Loucy (cell line): ENCODE results near the gene BCKDK.
A peak's percentile ranks its signal among the peaks of the same experiment; 100 is the strongest.
"Not testable (repeated sequence)": the region's sequence is repeated elsewhere in the genome, so short reads cannot be mapped to it uniquely, and the experiment has no call there.

ENCODE experiments used
- H2AFZ ChIP-seq: fragments of 200-600 bp; sonication (generic); 2 replicates; pipeline ENCODE4 v1.6.0; 2016; ENCODE audit warnings: antibody characterized with exemption, mild to moderate bottlenecking, low read length, moderate library complexity
- H3F3A ChIP-seq: fragments of 200-600 bp; 2 replicates; pipeline ENCODE4 v1.6.0; 2016; ENCODE audit warnings: antibody characterized with exemption, low read depth, mild to moderate bottlenecking
- H3K27me3 ChIP-seq: fragments of 200-600 bp; sonication (generic); 2 replicates; pipeline ENCODE4 v1.6.1; 2014; ENCODE audit warnings: low read length, mild to moderate bottlenecking; ENCODE audit not compliant: insufficient read depth, poor library complexity, severe bottlenecking
- H3K36me3 ChIP-seq: fragments of 200-600 bp; sonication (generic); 2 replicates; pipeline ENCODE4 v1.6.1; 2016; ENCODE audit warnings: low read length; ENCODE audit not compliant: insufficient read depth
- H3K4me1 ChIP-seq: fragments of 200-600 bp; sonication (generic); 2 replicates; pipeline ENCODE4 v1.5.1; 2014; ENCODE audit warnings: low read length, mild to moderate bottlenecking; ENCODE audit not compliant: insufficient read depth, poor library complexity, severe bottlenecking
- H3K4me2 ChIP-seq: fragments of 200-600 bp; sonication (generic); 2 replicates; pipeline ENCODE4 v1.6.0; 2014; ENCODE audit warnings: antibody characterized with exemption, low read length, low read depth, mild to moderate bottlenecking; ENCODE audit not compliant: poor library complexity, severe bottlenecking
- H3K4me3 ChIP-seq: fragments of 200-600 bp; sonication (generic); 2 replicates; pipeline ENCODE4 v1.5.1; 2014; ENCODE audit warnings: low read length, mild to moderate bottlenecking, mixed read lengths; ENCODE audit not compliant: poor library complexity, severe bottlenecking
- H3K79me2 ChIP-seq: fragments of 200-600 bp; sonication (generic); 2 replicates; pipeline ENCODE4 v1.6.1; 2014; ENCODE audit warnings: low read length; ENCODE audit not compliant: insufficient read depth
- H3K9ac ChIP-seq: fragments of 200-600 bp; sonication (generic); 2 replicates; pipeline ENCODE4 v1.6.0; 2014; ENCODE audit warnings: mild to moderate bottlenecking, low read depth, low read length, moderate library complexity; ENCODE audit not compliant: poor library complexity, severe bottlenecking
- H3K9me2 ChIP-seq: fragments of 200-600 bp; sonication (generic); replicated peaks from 2 replicates; pipeline ENCODE4 v1.6.1; 2016; ENCODE audit warnings: low read depth, low read length, mixed read lengths
- H3K9me3 ChIP-seq: fragments of 200-600 bp; sonication (generic); 2 replicates; pipeline ENCODE4 v1.6.1; 2014; ENCODE audit warnings: mild to moderate bottlenecking, antibody characterized with exemption, low read length, low read depth; ENCODE audit not compliant: insufficient read depth
- H4K20me1 ChIP-seq: fragments of 200-600 bp; sonication (generic); 2 replicates; pipeline ENCODE4 v1.6.0; 2014; ENCODE audit warnings: antibody characterized with exemption, low read length, mild to moderate bottlenecking; ENCODE audit not compliant: insufficient read depth, poor library complexity, severe bottlenecking
- EZH2phosphoT487 ChIP-seq: fragments of 200-600 bp; IDR thresholded peaks from 2 replicates; pipeline ENCODE4 v1.6.1; 2018; ENCODE audit warnings: antibody characterized with exemption, mild to moderate bottlenecking, moderate library complexity, borderline replicate concordance
- TF ChIP-seq, protein P1 (sequence below): fragments of 200-600 bp; sonication (generic); conservative IDR thresholded peaks from 2 replicates; pipeline ENCODE4 v1.5.1; 2014; ENCODE audit warnings: mild to moderate bottlenecking, antibody characterized with exemption, low read length

Gene BCKDK

GRCh38 chr16:31138621-31139578 lies 30.7 kb downstream of the BCKDK start:
- Histone ChIP-seq H3K79me2 (no peaks in the 10 kb centered on the region), H3K4me3 (no peak overlapping the region), H3F3A (no peaks in the 10 kb centered on the region), H3K4me2 (no peak overlapping the region), H3K9me2 (no peaks in the 10 kb centered on the region), H3K27me3 (no peaks in the 10 kb centered on the region), H2AFZ (no peak overlapping the region), H4K20me1 (no peaks in the 10 kb centered on the region), H3K9ac (no peak overlapping the region), H3K4me1 (peaks cover 16% of the 10 kb centered on the region), H3K9me3 (no peaks in the 10 kb centered on the region), H3K36me3 (no peaks in the 10 kb centered on the region)
- TF ChIP-seq, protein P1, sequence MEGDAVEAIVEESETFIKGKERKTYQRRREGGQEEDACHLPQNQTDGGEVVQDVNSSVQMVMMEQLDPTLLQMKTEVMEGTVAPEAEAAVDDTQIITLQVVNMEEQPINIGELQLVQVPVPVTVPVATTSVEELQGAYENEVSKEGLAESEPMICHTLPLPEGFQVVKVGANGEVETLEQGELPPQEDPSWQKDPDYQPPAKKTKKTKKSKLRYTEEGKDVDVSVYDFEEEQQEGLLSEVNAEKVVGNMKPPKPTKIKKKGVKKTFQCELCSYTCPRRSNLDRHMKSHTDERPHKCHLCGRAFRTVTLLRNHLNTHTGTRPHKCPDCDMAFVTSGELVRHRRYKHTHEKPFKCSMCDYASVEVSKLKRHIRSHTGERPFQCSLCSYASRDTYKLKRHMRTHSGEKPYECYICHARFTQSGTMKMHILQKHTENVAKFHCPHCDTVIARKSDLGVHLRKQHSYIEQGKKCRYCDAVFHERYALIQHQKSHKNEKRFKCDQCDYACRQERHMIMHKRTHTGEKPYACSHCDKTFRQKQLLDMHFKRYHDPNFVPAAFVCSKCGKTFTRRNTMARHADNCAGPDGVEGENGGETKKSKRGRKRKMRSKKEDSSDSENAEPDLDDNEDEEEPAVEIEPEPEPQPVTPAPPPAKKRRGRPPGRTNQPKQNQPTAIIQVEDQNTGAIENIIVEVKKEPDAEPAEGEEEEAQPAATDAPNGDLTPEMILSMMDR = no peak
- TF ChIP-seq EZH2phosphoT487 = no peak

GRCh38 chr16:31141071-31141469 lies 32.9 kb downstream of the BCKDK start:
- not testable (repeated sequence) for H4K20me1 ChIP-seq, H3K79me2 ChIP-seq, H3K9me2 ChIP-seq, H3K27me3 ChIP-seq, H2AFZ ChIP-seq, H3K36me3 ChIP-seq, H3K9me3 ChIP-seq, H3F3A ChIP-seq
- peaks cover 16% of the 10 kb centered on the region for H3K4me1 ChIP-seq
- H3K4me3 ChIP-seq = peak overlapping the region; percentile 69
- H3K9ac ChIP-seq = peak overlapping the region; percentile 72
- peak overlapping the region; percentile 88 for H3K4me2 ChIP-seq

GRCh38 chr16:31141489-31142108 lies 33.4 kb downstream of the BCKDK start:
- Histone ChIP-seq H4K20me1 (no peaks in the 10 kb centered on the region), H3K9ac (peak overlapping the region; percentile 72), H3K27me3 (no peaks in the 10 kb centered on the region), H3K4me3 (peak overlapping the region; percentile 69), H2AFZ (peak overlapping the region; percentile 89), H3F3A (no peaks in the 10 kb centered on the region), H3K79me2 (no peaks in the 10 kb centered on the region), H3K4me1 (peaks cover 16% of the 10 kb centered on the region), H3K4me2 (peak overlapping the region; percentile 88), H3K36me3 (no peaks in the 10 kb centered on the region), H3K9me3 (no peaks in the 10 kb centered on the region), H3K9me2 (no peaks in the 10 kb centered on the region)
- TF ChIP-seq, protein P1 = no peak
- no peak for TF ChIP-seq EZH2phosphoT487
